Stimulated activated CD8-positive, alpha-beta memory T cell treated with anti-CD3 and anti-CD28 coated beads, Interleukin-15, amount 100 ng/mL, for 4 hours (primary cell): Measurements from ENCODE around the gene ADD3.
"Not testable (repeated sequence)": the region's sequence is repeated elsewhere in the genome, so short reads cannot be mapped to it uniquely, and the experiment has no call there.

Experiments used
- DNase-seq, 2 donors: peaks; one replicate each; pipeline ENCODE4 v3.0.0-alpha.2; 2020; ENCODE audit warnings: low read depth in 2 of 2

ADD3 gene

GRCh38 chr10:110033701-110034235, 26.0 kb downstream of the ADD3 start:
- no peak for DNase-seq

GRCh38 chr10:110034596-110034995, 26.8 kb downstream of the ADD3 start:
- no peak for DNase-seq

- DNase-seq, result no peak
Measured at GRCh38 chr10:110035070-110035921, 27.5 kb downstream of the ADD3 start.

- no peak for DNase-seq
Measured at GRCh38 chr10:110036640-110037039, 28.9 kb downstream of the ADD3 start.

- no peak for DNase-seq
Measured at GRCh38 chr10:110039254-110039653, 31.5 kb downstream of the ADD3 start.

GRCh38 chr10:110040108-110040507, 32.3 kb downstream of the ADD3 start:
- no peak for DNase-seq

- no peak for DNase-seq
Measured at GRCh38 chr10:110040767-110041478, 33.1 kb downstream of the ADD3 start.

GRCh38 chr10:110041479-110041829, 33.7 kb downstream of the ADD3 start:
- no peak for DNase-seq

GRCh38 chr10:110042181-110042580, 34.4 kb downstream of the ADD3 start:
- DNase-seq, result no peak

- DNase-seq, result no peak
Measured at GRCh38 chr10:110042891-110043290, 35.1 kb downstream of the ADD3 start.

- DNase-seq, result no peak
Measured at GRCh38 chr10:110044681-110045080, 36.9 kb downstream of the ADD3 start.

- no peak for DNase-seq
Measured at GRCh38 chr10:110045772-110046171, 38.0 kb downstream of the ADD3 start.

GRCh38 chr10:110048145-110048544, 40.4 kb downstream of the ADD3 start:
- not testable (repeated sequence) for DNase-seq

- DNase-seq, result no peak
Measured at GRCh38 chr10:110048781-110049180, 41.0 kb downstream of the ADD3 start.

GRCh38 chr10:110049889-110050591, 42.3 kb downstream of the ADD3 start:
- DNase-seq, result not testable (repeated sequence)

GRCh38 chr10:110051487-110051886, 43.7 kb downstream of the ADD3 start:
- no peak for DNase-seq

GRCh38 chr10:110052916-110053315, 45.1 kb downstream of the ADD3 start:
- DNase-seq, result no peak

- DNase-seq, result no peak
Measured at GRCh38 chr10:110056822-110057221, 49.0 kb downstream of the ADD3 start.

GRCh38 chr10:110057456-110057855, 49.7 kb downstream of the ADD3 start:
- DNase-seq, result no peak

- no peak for DNase-seq
Measured at GRCh38 chr10:110058212-110058611, 50.4 kb downstream of the ADD3 start.

GRCh38 chr10:110059925-110060324, 52.1 kb downstream of the ADD3 start:
- DNase-seq, result no peak

- DNase-seq, result no peak
Measured at GRCh38 chr10:110061687-110062086, 53.9 kb downstream of the ADD3 start.
